Calu3 (cell line): ENCODE data around the gene NOBOX. TPM values are rescaled to one million over a fixed set of nuclear protein-coding genes. Genes with fewer than 3 reads are reported as not detected.

ENCODE experiments used
- BruUV-seq: library from RNA; stranded (reverse); fragments of 400-500 nt; replicated peaks from 2 replicates; lab custom pipeline; 2021; lab: Mats Ljungman, UMichigan
- CTCF ChIA-PET: fragments of 300-600 bp; sonication (Branson Sonifier 250); formaldehyde crosslinking; loops from one replicate; lab custom pipeline; 2022; ENCODE audit warnings: antibody characterized with exemption; lab: Charles Lee
- DNase-seq: peaks from one replicate; pipeline ENCODE4 v3.0.0; 2022
- H3K27ac Mint-ChIP-seq: one replicate; pipeline ENCODE4 v1.8.0; 2022; ENCODE audit warnings: mixed read lengths; ENCODE audit not compliant: unreplicated experiment
- H3K27me3 Mint-ChIP-seq: one replicate; pipeline ENCODE4 v1.8.0; 2022; ENCODE audit warnings: mixed read lengths; ENCODE audit not compliant: unreplicated experiment
- H3K36me3 Mint-ChIP-seq: one replicate; pipeline ENCODE4 v1.8.0; 2022; ENCODE audit warnings: mild to moderate bottlenecking, moderate library complexity, mixed read lengths; ENCODE audit not compliant: insufficient read depth, unreplicated experiment
- H3K4me1 Mint-ChIP-seq: one replicate; pipeline ENCODE4 v1.8.0; 2022; ENCODE audit warnings: mild to moderate bottlenecking, low read depth, mixed read lengths; ENCODE audit not compliant: unreplicated experiment
- H3K4me3 Mint-ChIP-seq: one replicate; pipeline ENCODE4 v1.8.0; 2022; ENCODE audit warnings: mild to moderate bottlenecking, low read depth, moderate library complexity, mixed read lengths; ENCODE audit not compliant: unreplicated experiment
- H3K9me3 Mint-ChIP-seq: one replicate; pipeline ENCODE4 v1.8.0; 2022; ENCODE audit warnings: low read depth, mixed read lengths; ENCODE audit not compliant: unreplicated experiment
- intact Hi-C: fragments of 100-400 bp; cut with micrococcal nuclease; formaldehyde crosslinking; loops from one replicate; pipeline ENCODE4 v1.10.0; 2022; ENCODE audit not compliant: unreplicated experiment
- total RNA-seq: library from RNA; stranded (reverse); gene quantifications from 2 replicates; pipeline ENCODE4 v1.2.3, GENCODE V29; 2022
- TF ChIP-seq, protein P1 (sequence below): fragments of 200-600 bp; IDR thresholded peaks from one replicate; pipeline ENCODE4 v1.8.0; 2022; ENCODE audit warnings: antibody characterized with exemption; ENCODE audit not compliant: unreplicated experiment

The NOBOX gene
- total RNA-seq, 1 experiment from 2014 or later: not detected

DNA sequence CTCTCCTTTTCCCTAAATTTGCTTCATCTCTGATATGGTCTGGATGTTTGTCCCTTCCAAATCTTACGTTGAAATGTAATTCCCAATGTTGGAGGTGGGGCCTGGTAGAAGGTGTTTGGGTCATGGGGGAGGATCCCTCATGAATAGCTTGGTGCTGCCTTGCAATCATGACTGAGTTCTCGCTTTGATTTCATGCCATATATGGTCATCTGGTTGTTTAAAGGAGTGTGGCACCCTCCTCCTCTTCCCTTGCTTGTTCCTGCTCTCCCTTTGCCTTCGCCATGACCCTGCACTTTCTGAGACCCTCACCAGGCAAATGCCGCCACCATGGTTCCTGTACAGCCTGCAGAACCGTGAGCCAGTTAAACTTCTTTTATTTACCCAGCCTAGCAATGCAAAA is 14.5 kb downstream of the NOBOX start:
- CTCF ChIA-PET: no interaction called here
- TF ChIP-seq, protein P1, sequence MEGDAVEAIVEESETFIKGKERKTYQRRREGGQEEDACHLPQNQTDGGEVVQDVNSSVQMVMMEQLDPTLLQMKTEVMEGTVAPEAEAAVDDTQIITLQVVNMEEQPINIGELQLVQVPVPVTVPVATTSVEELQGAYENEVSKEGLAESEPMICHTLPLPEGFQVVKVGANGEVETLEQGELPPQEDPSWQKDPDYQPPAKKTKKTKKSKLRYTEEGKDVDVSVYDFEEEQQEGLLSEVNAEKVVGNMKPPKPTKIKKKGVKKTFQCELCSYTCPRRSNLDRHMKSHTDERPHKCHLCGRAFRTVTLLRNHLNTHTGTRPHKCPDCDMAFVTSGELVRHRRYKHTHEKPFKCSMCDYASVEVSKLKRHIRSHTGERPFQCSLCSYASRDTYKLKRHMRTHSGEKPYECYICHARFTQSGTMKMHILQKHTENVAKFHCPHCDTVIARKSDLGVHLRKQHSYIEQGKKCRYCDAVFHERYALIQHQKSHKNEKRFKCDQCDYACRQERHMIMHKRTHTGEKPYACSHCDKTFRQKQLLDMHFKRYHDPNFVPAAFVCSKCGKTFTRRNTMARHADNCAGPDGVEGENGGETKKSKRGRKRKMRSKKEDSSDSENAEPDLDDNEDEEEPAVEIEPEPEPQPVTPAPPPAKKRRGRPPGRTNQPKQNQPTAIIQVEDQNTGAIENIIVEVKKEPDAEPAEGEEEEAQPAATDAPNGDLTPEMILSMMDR: no peak
- intact Hi-C loops: no loop called here
- H3K36me3 Mint-ChIP-seq: peaks cover 16% of the 10 kb centered on the region
- BruUV-seq: no TSS peak
- peaks cover 57% of the 10 kb centered on the region for H3K4me1 Mint-ChIP-seq
- no peaks in the 10 kb centered on the region for H3K9me3 Mint-ChIP-seq
- peak overlapping the region; percentile 21 for H3K27ac Mint-ChIP-seq
- no peaks in the 10 kb centered on the region for H3K27me3 Mint-ChIP-seq
- DNase-seq: no peak
- H3K4me3 Mint-ChIP-seq: peak overlapping the region; percentile 12

DNA sequence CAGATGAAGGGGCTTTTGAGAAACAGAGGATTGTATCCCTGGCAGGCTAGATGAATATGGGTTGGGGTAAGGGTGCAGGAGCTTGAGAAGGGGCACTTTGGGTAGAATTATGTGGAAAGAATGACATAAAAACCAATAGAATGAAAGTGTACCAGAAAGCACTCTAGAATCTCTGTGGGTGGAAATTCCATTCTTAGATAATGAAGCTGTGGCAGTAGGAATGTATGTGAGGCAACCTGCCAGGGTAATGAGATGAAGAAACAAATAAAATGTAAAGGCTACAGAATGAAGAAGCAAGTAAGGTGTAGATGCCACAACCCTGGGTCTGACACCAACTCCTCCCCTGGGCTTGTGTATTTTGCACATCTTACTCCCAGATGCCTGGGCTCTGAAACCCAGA is 16.8 kb downstream of the NOBOX start:
- Mint-ChIP-seq H3K36me3 (peaks cover 16% of the 10 kb centered on the region), H3K4me1 (peaks cover 59% of the 10 kb centered on the region), H3K9me3 (no peaks in the 10 kb centered on the region), H3K27ac (no peak overlapping the region), H3K27me3 (no peaks in the 10 kb centered on the region), H3K4me3 (no peak overlapping the region)
- TF ChIP-seq, protein P1: no peak
- no peak for DNase-seq
- intact Hi-C loops: no loop called here
- no TSS peak for BruUV-seq
- CTCF ChIA-PET: interaction anchor here (0.6 kb wide), 1 partner anchor 24 kb away, joined by 3 read pairs; no protein-coding TSS in a partner anchor

DNA sequence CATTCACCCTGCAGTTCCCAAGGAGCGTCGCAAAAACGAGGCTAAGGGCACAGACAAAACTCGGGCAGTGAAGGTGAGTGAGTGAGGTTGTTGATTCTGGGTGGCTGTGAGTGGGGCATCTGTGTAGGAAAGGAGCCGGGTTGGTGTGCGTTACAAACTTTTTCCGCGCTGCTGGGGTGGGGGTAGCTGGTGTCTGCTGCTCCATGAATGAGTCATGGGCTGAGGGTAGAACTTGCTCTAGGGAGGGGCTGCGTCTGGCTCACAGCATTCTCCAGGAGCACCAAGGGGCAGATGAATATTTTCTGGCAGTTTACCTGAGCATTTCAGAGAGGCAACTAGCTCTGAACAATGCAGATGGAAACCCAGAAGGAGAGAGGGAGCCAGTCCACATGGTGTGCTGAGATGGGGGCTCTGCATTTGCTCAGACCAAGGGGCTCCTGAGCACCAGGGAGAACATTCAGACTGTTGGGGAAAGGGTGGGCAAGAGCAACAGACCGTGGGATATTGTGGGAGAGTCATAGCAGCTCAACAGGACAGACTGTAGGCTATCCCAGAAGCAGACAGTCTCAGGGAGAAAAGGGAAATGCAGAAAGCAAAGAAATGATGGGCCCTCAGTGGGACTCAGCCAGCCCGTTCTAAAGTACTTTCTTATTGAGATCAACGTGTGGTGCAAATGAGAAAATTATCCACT is 18.8 kb downstream of the NOBOX start:
- peak; percentile 65 for DNase-seq
- H3K27me3 Mint-ChIP-seq: no peaks in the 10 kb centered on the region
- H3K36me3 Mint-ChIP-seq: peaks cover 16% of the 10 kb centered on the region
- peak overlapping the region; percentile 74 for H3K27ac Mint-ChIP-seq
- CTCF ChIA-PET: no interaction called here
- BruUV-seq: no TSS peak
- TF ChIP-seq, protein P1: no peak
- intact Hi-C loops: no loop called here
- H3K4me3 Mint-ChIP-seq: peak overlapping the region; percentile 57
- H3K4me1 Mint-ChIP-seq: peaks cover 49% of the 10 kb centered on the region
- H3K9me3 Mint-ChIP-seq: no peaks in the 10 kb centered on the region

DNA sequence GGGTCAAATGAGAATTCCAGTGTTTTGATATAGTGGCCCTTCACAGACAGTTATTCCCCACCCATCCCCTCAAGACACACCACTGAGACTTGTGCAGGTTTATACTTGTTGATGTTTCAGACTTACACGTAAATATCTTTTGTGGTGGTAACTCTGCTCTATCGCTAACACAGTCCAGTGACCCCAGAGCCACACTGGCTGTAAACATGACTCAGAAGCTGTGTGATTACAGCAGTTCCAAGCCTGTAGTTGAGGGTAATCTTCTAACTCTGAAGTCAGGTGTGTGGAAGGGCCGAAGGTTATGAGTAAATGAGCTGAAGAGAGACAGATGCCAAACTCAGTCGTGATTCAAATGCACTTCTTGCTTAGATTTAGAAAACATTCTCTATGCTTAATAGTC is 19.4 kb downstream of the NOBOX start:
- Mint-ChIP-seq H3K27ac (peak overlapping the region; percentile 74), H3K9me3 (no peaks in the 10 kb centered on the region), H3K4me3 (peak overlapping the region; percentile 57), H3K4me1 (peaks cover 43% of the 10 kb centered on the region), H3K27me3 (no peaks in the 10 kb centered on the region), H3K36me3 (peaks cover 15% of the 10 kb centered on the region)
- TF ChIP-seq, protein P1: no peak
- CTCF ChIA-PET: no interaction called here
- intact Hi-C loops: no loop called here
- peak; percentile 32 for DNase-seq
- BruUV-seq: no TSS peak
